Amniotic stem cell (primary cell): ENCODE measurements around the gene OR1J1.

Source experiments
- DNase-seq: peaks from one replicate; lab custom pipeline; 2025; lab: John Stamatoyannopoulos, UW

Gene OR1J1, protein sequence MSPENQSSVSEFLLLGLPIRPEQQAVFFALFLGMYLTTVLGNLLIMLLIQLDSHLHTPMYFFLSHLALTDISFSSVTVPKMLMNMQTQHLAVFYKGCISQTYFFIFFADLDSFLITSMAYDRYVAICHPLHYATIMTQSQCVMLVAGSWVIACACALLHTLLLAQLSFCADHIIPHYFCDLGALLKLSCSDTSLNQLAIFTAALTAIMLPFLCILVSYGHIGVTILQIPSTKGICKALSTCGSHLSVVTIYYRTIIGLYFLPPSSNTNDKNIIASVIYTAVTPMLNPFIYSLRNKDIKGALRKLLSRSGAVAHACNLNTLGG

GRCh38 chr9:122477826-122478225, at the start of gene OR1J1:
Gene OR1J1 (minus strand): TSS chr9:122477926. CDS start chr9:122477926, 0 bp downstream.
- DNase-seq = no peak

GRCh38 chr9:122527193-122527592, 49.5 kb upstream of the OR1J1 start, which contains the start of gene OR1N1:
Gene OR1N1 (minus strand): TSS chr9:122527293. CDS start chr9:122527293, 0 bp downstream.
- DNase-seq = no peak

- DNase-seq = no peak
Observed at GRCh38 chr9:122526602-122527001, 48.9 kb upstream of the OR1J1 start.

DNA sequence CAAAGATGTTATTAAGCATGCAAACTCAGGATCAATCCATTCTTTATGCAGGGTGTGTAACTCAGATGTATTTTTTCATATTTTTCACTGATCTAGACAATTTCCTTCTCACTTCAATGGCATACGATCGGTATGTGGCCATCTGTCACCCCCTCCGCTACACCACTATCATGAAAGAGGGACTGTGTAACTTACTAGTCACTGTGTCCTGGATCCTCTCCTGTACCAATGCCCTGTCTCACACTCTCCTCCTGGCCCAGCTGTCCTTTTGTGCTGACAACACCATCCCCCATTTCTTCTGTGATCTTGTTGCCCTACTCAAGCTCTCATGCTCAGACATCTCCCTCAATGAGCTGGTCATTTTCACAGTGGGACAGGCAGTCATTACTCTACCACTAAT, 41.6 kb upstream of the OR1J1 start:
- no peak for DNase-seq

- DNase-seq = no peak
Observed at GRCh38 chr9:122518841-122519240, 41.1 kb upstream of the OR1J1 start, which contains the start of gene OR1J4. Gene OR1J4 (plus strand): TSS chr9:122519141. CDS start chr9:122519141, 0 bp downstream.

GRCh38 chr9:122518226-122518625, 40.5 kb upstream of the OR1J1 start:
- DNase-seq = no peak

DNA sequence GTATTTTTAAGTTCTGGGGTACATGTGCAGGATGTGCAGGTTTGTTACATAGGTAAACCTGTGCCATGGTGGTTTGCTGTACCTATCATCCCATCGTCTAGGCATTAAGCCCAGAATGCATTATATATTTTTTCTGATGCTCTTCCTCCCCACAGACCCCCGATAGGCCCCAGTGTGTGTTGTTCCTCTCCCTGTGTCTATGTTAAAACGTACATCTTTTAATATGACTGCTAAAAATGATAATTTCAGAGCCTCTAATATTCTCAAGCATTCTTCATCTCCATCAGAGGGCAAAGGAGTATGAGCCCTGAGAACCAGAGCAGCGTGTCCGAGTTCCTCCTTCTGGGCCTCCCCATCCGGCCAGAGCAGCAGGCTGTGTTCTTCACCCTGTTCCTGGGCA, 32.8 kb upstream of the OR1J1 start, which contains the start of gene OR1J2:
Gene OR1J2 (plus strand): TSS at position 301 of the 400 bp plus-strand sequence. CDS start 0 bp downstream, at position 301.
- no peak for DNase-seq

DNA sequence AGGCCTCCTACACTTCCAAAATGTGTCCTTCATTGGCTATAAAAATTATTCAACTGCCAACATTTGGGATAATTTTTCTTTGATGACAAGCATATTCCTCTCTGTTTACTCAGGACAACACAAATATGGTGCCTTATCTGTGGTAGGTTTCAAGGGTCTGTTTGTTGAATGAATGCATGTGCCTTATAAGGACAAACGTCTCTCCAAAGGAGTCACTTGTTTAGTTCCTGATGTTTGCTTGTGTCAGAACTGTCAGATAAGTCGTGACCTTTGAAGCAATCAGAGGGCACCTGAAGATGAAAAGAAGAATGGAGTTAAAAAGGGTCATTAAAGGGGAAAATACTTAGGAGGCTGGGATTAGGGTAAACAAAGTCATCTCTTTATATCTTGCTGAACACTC, 29.2 kb upstream of the OR1J1 start:
- DNase-seq = no peak

DNA sequence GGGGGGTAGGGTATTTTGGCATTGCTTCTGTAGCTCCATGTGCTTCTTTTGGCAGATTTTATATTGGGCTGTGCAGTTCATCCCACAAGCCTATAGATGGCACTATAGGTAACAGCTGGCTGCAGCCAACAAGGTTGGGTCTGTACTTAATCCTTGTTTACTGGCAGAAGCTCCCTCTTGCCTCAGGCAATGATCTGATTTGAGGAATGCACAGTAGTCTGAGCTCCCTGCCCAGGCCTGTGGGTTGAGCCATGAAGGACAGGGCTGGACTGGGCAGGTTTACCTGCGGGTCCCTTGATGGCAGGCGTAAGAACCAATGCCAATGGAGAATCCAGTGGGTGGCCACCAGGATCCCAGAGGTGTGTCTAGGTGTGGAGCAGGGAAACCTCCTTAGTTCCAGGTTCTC, 21.2 kb upstream of the OR1J1 start:
- DNase-seq = no peak

DNA sequence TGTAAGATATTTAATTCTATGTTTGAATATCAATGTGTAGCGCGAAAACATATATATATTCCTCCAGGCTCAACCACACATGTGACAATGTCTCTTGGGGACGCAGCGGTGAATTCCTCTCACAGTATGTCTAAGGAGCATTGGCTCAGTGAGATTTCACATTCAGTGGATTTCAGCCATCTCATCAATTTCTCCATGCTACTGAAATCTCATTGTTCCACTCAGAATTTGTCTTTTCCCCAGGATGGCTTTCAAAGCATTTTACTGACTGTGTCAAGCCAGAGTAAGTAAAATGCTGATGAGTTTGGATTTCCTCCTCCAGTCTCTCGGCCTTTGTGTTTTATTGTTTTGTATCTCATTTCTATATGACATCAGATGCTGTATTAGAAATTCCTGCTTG, 1.3 kb upstream of the OR1J1 start:
- no peak for DNase-seq

- no peak for DNase-seq
Observed at GRCh38 chr9:122477346-122477745, 380 bp downstream of the OR1J1 start.

DNA sequence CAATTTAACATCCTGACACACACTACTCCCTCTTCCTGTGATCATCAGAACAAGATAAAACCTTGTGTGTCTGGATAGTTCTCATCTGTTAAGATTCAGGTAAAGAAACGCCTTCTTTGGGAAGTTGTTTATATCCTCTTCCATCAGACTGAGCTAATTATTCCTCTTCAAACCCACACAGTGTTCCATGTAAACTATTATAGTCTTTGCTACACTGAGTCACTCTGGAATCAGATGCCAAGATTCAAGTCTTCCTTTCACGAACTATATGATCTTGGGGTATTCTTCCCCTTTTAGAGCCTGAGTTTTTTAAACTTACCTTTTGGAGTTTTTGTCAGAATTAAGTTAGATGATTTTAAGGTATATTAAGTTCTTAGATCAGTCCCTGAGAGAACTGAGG, 2.0 kb downstream of the OR1J1 start:
- DNase-seq = no peak

DNA sequence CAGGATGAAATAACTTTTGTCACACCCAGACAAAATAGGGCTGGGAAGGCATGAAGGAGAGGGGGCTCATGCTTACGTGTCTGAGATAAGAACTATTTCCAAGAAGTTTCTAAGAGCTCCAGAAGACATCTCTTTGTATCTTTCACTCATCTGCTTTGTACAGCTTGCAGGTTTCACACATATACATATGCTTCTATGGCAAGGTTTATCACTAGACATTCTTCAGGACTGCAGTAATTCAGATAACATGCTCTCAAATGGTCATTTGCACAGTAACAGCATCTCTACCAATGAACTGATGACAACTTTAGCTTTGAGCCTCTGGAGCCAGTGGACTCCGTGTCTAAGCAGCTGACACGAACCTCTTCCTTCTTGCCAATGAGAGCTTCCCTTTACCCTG, 3.2 kb downstream of the OR1J1 start:
- DNase-seq = no peak

- DNase-seq = peak; percentile 4
Observed at GRCh38 chr9:122468735-122469134, 9.0 kb downstream of the OR1J1 start.

DNA sequence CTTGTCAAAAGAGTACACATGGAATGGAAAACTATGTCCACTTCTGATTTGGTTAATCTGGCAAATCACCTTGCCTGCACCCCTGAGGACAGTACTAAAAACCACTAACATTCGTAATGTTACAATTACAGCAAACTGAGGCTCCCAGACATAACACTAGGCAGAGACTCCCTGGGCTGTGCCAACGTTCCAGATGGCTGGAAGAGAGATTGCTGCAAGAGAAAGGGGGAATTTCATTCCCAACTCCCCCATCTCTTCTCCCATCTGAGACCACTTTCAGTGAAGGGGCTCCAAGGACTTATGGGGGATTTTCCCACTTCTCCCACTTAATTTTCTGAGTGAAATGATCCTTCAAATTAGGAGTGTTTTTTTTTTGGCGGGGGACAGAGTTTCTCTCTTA, 11.3 kb downstream of the OR1J1 start:
- DNase-seq = no peak

GRCh38 chr9:122464633-122465567, 12.8 kb downstream of the OR1J1 start:
- DNase-seq = peak; percentile 93

- DNase-seq = no peak
Observed at GRCh38 chr9:122463828-122464632, 13.7 kb downstream of the OR1J1 start.

- DNase-seq = no peak
Observed at GRCh38 chr9:122457787-122458186, 19.9 kb downstream of the OR1J1 start.

- DNase-seq = no peak
Observed at GRCh38 chr9:122456123-122456522, 21.6 kb downstream of the OR1J1 start.

DNA sequence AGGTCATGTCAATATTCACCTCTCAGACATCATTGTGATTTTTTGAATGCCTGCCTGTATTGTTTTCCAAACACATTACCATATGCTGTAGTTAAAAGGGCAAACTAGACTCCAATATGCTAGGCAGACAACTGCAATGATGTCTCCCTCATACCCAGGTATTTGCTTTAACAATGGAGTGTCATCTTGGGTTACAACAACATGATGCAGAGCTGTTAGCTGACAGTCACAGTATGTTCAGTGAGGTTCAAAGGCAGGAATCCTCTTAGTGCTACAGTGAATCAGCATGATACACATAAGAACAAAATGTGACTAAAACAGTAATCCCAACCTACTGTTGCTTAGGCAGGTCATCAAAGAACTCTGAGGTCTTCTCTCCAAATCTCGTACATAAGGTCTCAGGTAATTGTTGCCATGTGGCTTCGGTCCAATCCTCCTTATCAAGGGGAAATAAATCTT, 24.0 kb downstream of the OR1J1 start:
- no peak for DNase-seq

DNA sequence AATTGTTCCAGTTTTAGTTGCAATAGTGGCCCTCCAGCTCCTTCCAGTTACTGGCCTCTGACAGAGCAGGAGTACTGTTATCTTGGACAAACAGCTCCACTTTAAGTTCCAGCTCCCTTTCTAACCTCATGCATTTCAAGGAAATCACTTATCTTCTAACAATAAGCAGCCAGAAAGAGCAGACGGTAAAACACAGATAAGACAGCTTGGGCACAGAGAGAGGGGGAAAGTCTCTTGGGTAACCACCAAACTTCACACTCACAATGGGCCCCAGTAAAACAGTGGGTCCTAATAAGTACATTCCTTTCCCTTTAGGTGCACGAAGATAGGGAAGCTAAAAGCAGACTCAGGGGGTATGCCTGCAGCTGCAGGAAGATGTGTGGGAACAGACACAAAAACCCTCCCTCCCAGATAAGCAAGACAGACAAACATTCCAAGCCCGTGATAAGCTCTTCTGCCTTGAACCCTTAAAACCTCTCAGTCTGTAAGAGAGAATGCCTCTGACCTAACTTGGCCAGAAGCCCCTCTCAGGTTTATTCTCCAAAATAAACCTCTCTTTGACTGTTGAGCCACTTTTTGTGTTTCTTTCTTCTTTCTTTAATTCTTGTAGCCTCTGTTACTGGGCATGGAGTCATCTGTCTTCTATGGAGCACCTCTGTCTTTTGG, 30.8 kb downstream of the OR1J1 start:
- DNase-seq = no peak
